GM19467 (cell line): ENCODE data around the gene ETV7.
"Not testable (repeated sequence)": the region's sequence is repeated elsewhere in the genome, so short reads cannot be mapped to it uniquely, and the experiment has no call there.

ENCODE experiments used
- ATAC-seq: cut with Tn5 transposase; IDR thresholded peaks from one replicate; pipeline ENCODE4 v1.9.1; 2021; ENCODE audit warnings: mild to moderate bottlenecking, moderate library complexity; ENCODE audit not compliant: unreplicated experiment

Gene ETV7

DNA sequence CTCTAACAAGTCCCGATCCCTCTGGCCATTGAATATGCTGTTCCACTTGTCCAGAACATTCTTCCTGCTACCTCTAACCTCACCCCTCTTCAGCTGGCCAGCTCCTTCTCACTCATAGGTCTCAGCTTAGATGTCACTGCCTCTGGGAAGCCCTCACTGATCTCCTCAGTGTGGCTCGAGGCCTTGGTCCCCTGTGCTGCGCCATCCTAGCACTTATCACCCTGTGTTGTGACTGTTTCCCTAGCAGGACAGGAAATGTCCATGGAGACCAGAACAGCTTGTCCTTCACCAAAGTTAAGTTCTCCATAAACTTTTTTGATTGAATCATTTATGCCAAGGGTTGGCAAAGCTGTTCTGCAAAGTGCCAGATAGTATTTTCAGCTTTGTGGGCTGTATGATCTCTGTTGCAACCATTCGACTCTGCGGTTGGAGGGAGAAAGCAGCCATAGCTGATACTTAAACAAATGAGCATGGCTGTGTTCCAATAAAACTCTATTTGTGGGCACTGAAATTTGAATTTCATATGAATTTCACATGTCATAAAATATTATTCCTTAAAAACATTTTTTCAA, 44.3 kb downstream of the ETV7 start:
- ATAC-seq: no peak

- no peak for ATAC-seq
Measured at GRCh38 chr6:36340618-36341454, 46.6 kb downstream of the ETV7 start.

GRCh38 chr6:36340306-36340617, 47.2 kb downstream of the ETV7 start:
- no peak for ATAC-seq

DNA sequence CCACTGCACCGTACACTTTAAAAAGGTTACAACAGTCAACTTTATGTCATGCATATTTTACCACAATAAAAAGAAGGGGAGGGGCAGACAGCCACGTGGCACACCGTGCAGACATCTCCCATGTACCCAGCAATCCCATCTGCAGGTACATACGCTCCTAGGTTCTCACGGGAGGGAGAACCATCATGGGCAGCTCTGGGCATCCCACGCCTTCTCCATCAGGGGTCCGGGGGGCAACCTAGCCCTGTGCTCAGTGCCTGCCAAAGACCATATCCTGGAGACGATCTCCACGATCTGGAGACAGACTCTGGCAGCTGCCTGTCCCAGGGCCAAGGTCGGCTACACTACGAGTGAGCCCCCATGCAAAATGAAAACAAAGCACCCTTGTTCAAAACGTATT, 48.3 kb downstream of the ETV7 start:
- no peak for ATAC-seq

GRCh38 chr6:36338223-36338622, 49.2 kb downstream of the ETV7 start:
- not testable (repeated sequence) for ATAC-seq

DNA sequence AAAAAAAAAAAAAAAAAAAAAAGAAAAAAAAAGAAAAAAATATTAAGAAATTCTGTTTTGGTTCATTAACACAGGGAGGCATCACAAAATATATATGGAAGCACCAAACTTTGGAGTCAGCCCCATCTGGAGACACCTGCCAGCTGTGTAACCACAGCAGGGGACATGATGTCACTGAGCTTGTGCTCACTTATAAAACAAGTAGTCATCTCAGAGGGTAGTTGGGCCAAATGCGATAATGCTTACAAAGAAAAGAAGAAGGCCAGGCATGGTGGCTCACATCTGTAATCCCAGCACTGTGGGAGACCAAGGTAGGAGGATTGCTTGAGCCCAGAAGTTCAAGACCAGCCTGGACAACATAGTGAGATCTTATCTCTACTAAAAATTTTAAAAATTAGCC, 49.7 kb downstream of the ETV7 start:
- ATAC-seq: no peak

- ATAC-seq: no peak
Measured at GRCh38 chr6:36336779-36337241, 50.7 kb downstream of the ETV7 start, which contains the start of gene BNIP5. Gene BNIP5, minus strand, starts transcription at chr6:36336888. Its CDS starts 6,198 bp downstream, at chr6:36330690.

- no peak for ATAC-seq
Measured at GRCh38 chr6:36336208-36336710, 51.2 kb downstream of the ETV7 start.

DNA sequence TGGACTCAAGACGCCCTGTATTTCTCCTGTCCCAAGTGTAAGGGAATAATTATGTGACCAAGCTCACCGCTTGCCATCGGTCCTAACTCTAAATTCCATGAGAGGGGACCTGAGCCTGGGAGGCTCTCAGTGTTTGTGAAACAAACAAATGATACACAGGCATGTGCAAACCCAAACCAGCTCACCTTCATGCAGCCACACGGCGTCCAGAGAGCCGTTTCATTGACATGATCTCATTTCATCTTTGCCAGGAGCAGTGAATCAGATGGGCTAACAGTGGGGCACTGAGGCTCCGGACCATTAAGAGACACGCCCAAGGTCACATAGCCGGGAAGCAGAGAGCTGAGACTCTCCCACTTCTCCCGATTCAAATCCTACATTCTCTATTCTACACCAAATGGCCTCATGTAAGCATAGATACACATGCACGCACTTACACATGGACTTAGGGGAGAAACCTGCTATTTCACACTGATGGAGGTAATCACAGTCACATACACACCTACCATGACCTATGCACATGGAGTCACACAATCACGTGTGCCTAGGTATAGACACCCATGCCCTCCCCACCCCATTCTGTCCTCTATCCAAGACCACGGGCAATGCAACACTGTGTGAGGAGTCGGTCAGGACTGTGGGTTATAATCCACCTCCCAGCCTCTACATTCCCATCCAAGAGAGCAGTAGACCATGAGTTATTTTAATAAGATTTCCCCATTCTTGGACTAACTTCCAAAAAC, 51.8 kb downstream of the ETV7 start:
- ATAC-seq: no peak

DNA sequence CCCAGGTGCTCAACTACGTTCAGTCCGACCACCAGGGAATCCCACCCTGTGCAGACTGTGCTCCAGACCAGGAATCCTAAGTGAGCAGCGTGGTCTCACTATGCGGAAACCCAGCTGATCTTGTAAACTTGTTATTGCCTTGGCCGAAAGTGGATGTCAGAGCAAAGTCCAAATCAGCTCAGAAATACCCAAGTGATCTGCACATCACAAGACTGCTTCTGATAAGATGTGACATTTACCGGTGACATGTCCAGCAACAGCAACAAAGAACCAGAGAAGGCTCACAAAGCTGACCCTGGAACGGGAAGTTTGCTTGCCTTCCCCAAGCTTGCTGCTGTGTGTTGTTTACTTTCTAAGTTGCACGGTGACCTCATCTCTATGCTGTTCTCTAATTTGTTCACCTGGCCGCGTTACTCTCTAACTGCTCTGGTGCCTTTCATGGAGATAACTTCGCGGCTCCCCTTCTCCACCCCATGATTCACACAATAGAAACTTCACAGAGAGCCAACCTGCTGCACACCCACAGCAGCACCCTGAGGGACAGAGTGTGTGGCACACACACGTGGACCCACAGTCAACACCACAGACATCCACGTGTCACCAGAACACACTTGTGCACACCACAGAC, 52.5 kb downstream of the ETV7 start:
- no peak for ATAC-seq

GRCh38 chr6:36333931-36334725, 53.3 kb downstream of the ETV7 start:
- ATAC-seq: no peak

- ATAC-seq: no peak
Measured at GRCh38 chr6:36333171-36333895, 54.1 kb downstream of the ETV7 start.

GRCh38 chr6:36331381-36331780, 56.1 kb downstream of the ETV7 start:
- no peak for ATAC-seq

- ATAC-seq: no peak
Measured at GRCh38 chr6:36330366-36330765, 57.1 kb downstream of the ETV7 start.

- ATAC-seq: no peak
Measured at GRCh38 chr6:36329798-36330291, 57.6 kb downstream of the ETV7 start.

- no peak for ATAC-seq
Measured at GRCh38 chr6:36328600-36328999, 58.9 kb downstream of the ETV7 start.

GRCh38 chr6:36327919-36328236, 59.6 kb downstream of the ETV7 start:
- no peak for ATAC-seq

GRCh38 chr6:36327226-36327918, 60.1 kb downstream of the ETV7 start:
- no peak for ATAC-seq

DNA sequence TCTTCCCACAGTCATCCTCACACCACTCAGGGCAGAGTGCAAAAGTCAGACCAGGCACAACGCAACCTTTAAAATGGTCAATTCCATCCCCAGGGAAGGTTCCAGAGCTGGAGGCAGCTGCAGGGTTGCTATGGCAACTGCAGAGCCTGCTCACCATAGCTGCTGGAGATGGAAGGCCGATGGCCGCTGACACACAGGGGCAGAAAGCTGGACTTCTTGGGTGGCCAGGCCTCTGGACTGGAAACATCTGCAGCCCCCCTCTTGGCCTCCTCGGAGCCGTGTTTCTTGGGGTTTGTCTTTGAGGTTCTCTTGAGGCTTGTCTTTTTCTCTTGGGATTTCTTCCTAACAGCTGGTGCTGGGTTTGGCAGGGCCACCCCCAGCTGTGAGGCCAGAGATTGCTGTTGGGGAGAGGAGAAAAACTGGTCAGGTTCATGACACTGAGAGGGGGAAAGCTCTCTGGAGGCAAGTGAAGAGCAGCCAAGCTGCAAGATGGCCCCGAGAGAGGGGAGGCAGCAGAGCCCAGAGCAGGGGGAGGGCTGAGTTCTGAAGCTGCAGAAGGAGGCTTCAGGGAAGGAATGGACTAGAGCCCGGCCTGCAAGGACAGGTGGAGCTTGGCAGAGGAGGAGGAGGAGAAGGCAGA, 61.0 kb downstream of the ETV7 start:
- ATAC-seq: no peak
